Occipital lobe (tissue), 2 donors: Measurements from ENCODE around the gene SV2B. TPM values are rescaled to one million over a fixed set of nuclear protein-coding genes. Genes with fewer than 3 reads are reported as not detected.

Experiments used
- DNase-seq: peaks from one replicate; lab custom pipeline; 2025; lab: John Stamatoyannopoulos, UW
- total RNA-seq: library from RNA; depleted of rRNA; stranded (reverse); fragments of >200 nt; gene quantifications from one replicate; pipeline ENCODE4 v1.2.3, GENCODE V29; 2014

The SV2B gene
- total RNA-seq, 1 donor from 2014 or later = 33.5 TPM

GRCh38 chr15:91136386-91136923, 36.4 kb downstream of the SV2B start:
- no peak for DNase-seq

GRCh38 chr15:91140601-91141000, 40.5 kb downstream of the SV2B start:
- no peak for DNase-seq

DNA sequence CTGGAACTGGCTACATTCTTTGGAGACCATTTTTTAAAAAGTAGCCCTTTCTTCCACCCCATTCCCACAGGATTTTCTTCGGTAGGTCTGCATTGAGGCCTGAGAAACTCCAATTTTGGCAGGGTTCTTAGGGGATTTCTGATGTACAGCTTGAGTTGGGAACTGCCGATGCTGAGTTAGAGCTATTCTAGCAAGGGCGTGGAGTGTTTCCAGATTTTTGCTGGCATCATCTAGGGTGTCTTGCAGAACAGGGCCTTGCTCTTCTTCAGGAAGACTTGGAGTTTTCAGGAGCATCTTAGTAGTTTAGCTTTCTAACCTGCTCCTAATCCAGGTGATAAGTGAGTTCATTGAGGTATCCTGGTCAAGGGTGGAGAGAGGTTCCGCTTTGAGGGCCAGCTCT, 41.0 kb downstream of the SV2B start:
- DNase-seq = no peak

DNA sequence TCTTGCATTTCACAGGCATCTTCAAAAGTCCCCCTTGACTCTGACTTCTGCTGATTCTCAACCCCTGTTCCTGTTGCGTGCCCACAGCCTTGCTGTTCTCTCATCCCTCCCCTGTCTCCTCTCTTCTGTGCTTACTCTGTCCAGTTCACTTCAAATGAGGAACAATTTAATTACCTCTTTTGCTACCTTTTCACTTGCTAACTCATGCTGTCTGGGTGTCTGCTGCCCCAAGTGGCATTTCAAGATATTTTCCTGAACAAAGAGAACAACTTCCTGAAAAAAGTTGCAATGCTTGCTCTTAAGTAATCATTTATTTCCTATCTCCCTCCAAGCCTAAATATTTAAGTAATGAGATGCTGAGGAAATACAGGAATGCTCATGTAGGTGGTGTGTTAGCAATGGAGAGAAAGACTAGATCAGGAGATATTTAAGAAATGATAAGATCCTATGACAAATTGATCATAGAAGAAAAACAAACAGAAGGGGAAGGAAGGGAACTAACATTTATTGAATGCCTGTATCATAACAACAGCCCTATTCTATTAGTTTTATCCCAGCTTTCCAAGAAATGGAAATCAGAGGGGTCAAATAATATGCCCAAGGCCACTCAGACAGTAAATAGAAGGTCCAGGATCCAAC, 42.2 kb downstream of the SV2B start:
- DNase-seq = no peak

DNA sequence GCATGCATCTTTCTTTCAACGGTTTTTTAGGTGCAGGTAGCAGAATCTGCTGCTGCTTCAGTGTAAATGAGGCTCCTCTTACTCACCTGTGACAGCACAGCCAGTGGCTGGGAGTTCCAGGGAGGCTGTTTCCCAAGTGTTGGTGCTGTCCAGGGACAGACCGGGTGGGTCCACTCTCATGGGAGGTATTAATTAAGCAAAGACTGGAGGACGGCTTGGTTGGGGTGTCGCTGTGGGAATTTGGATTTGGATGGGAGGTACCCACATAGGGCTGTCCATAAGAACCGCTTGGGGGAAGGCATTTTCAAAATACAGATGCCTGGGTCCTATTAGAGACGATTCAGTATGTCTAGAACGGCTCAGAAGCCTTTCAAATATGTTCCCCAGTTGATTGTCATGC, 42.9 kb downstream of the SV2B start:
- no peak for DNase-seq

DNA sequence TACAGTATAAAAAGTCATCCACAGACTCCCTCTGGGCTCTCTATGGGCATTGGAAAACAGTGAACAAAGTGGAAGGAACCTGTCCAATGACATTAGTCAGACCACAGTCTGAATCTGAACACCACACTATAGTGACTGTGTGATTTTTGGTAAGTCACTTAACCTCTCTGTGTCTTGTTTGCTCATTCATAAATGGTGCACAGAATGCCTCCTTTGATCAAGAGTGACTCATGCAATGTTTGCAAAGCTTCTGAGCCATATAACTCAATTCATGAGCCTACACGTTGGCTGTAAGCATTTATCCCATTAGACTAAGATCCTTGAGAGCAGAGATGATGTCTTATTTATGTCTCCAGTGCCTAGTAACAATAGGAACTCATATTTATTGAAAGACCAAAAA, 46.7 kb downstream of the SV2B start:
- DNase-seq = no peak

DNA sequence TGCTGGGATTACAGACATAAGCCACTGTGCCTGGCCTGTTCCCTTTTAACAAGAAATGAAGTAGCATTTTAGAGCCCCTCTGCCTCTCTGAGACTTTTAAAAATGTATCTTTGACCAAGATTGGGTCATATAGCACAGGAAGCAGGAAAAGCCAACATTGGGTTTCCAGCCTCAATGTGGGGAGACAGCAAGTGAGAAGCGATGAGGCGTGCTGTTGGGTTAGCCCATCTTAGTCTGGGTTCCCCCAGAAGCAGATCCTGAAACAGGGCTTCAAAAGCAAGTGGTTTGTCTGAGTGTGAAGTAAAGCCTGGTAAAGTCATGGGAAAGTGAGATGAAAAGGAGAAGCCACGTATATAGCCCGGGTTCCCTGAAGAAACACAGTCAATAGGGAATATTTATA, 48.2 kb downstream of the SV2B start:
- DNase-seq = no peak

- no peak for DNase-seq
Measured at GRCh38 chr15:91150502-91151160, 50.6 kb downstream of the SV2B start.

DNA sequence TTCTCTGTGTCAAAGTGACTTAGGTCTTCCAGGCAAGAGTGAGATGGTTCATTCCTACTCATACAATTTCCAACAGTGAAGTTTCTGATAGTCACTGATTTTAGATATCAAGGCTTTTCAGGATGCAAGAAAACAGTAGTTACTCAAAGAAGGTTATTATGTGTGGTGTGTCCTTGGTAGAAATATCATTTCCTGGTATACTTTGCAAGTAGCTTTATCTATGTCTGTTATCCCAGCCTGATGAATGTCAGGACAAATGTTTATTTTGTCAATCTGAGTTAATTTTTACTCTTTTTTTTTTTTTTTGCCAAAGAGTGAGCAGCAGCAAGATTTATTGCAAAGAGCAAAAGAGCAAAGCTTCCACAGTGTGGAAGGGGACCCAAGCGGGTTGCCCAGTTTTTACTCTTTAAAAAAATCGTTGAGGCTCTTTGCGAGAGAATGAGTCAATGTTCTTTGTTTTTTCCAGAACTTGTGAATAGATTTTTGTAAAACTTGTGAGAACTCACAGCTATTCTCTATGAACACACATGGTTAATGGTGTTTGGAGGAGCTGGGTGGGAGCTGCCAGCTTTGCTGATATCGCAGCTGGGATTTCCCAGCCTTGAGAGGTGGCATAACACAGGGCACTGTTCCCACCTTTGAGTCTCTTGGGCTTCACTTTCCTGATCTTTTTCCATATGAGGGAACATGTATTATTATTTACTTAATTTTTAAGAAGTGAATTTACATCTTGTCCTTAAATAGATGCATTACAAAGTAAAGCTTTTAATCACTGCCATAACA, 51.9 kb downstream of the SV2B start:
- DNase-seq = no peak

GRCh38 chr15:91152896-91153581, 53.0 kb downstream of the SV2B start:
- no peak for DNase-seq

DNA sequence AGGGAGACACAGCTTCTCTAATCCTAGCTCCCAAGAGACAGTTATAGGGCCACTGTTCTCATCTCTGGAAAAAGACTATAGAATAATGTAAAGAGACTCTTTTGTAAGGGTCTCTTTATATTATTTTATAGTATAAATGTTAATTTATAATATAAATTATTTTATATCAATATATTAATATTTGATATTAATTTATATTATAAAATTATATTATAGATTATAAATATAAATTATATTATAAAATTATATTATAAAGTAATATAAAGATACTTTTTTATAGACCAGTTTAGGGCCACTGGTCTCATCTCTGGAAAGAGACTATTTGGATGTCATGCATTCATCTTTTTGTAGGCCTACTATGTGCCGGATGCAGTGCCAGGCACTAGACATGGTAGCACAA, 53.9 kb downstream of the SV2B start:
- no peak for DNase-seq

DNA sequence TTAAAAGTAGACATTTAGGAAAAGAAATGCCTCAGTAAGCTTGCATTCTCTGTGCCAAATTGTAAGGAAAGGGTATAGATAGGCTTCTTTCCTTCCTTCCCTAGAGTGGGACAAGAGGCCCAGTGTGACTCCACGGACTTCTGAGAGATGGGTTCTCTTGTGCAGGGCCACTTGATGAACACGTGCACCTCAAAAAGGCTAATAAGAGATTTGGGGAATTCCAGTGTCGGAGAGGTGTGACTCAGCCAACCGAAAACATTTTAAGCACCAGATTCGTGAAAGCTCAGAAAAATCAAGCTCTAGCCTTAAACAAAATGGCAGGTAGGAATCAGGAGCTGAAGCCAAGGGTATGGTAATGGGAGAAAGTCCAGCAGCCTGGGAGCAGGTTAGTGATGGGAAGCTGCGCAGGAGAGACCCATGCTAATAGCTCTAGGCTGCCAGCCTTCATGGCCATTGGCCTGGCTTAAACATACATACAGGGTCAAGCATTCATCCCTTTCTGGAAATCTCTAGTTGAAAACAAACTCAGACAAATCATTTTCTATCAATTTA, 56.2 kb downstream of the SV2B start:
- DNase-seq = no peak

DNA sequence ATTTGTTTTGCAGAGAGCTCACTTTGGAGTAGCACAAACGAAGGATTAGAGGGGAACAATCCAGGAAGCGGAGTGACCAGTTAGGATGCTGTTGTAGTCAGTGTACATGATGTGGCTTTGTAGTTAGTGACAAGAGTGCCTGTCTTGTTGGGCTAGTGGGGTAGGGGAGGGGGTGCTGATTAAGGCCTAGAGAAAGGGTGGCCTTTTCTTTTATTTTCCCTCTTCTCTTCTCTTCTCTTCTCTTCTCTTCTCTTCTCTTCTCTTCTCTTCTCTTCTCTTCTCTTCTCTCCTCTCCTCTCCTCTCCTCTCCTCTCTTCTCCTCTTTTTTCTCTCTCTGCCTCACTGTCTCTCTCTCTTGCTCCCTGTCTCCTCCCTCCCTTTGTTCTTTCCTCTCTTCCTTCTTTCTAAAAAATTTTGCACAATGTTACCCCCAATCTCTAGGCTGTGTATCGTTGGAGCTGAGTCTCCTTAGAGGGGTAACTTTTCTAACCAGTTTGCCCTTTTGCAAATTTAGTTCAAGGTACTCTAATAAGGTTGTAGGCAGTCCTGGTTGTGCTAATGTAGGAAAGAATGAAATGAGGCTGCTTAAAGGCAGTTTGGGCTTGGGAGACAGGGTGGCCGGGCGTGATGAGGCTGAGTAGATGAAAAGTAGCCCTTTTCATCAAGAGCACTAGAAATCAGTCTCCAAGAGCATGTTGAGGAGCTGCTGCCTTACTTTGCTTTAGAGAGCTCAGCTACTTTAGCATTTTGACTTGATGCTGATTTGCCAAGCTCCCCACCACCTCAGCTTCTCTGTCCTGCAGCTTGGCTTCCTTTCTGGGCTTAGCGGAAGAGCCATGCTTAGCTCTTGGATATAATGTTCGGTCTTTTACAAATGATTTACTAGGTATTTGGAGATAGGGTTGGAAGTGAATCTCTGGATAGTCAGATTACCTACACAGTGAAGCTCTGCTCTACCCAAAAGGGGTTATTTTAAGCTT, 58.6 kb downstream of the SV2B start:
- DNase-seq = no peak

- DNase-seq = no peak
Measured at GRCh38 chr15:91165850-91166249, 65.8 kb downstream of the SV2B start.

DNA sequence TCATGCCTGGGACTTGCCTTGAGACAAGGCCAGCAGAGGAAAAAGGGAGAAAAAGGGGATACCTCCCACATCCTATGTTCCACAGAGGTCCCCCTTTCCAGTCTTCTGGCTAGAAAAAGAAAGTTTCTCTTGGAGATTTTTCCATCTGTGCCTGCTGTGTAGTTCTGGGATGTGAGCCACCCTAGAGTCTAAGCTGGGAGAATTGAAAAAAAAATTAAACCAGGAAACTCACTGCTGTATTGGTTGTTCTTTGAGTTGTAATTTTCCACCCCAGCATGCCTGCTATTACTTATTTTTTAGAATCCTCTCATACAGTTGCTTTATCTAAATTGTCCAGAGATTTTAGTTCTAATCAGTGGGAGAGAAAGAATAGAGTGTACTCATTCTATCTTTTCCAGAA, 68.4 kb downstream of the SV2B start:
- no peak for DNase-seq

DNA sequence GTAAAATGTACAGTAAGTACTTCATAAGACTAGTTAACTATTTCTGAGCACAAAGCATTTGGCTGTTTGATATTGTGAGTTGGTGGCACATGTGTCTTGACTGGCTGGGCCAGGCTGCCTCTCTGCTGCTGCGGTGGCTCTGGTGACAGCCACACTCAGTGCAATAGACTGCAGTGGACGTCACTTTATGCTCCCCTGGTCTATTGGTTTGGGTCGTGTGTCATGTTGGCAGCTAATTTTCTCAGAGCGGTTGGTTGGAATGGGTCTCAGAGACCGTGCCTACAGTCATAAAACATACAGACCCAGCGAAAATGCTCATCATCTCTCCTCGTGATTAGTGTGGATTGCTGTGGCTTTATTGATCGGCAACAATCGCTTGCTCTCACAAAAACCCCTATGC, 71.3 kb downstream of the SV2B start:
- DNase-seq = no peak

- no peak for DNase-seq
Measured at GRCh38 chr15:91182101-91182500, 82.0 kb downstream of the SV2B start.

- no peak for DNase-seq
Measured at GRCh38 chr15:91183596-91183995, 83.5 kb downstream of the SV2B start.

DNA sequence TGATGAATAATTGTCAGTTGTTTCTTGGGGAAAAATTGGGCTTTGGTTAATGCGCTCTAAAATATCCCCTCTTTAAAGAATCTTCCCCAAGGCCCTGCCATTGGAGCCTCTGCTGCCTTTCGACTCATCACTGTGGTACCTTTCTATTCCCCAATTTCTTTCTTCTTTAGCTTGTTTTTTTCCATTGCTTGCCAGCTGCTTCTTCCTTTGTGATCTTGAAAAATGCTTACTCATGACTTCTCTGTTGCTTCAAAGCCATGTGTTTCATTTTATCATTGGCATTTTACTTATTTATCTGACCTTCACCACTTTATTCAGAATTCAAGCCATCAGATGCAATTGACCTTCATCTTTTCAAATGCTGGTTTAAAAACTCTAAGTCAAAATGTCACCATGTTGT, 84.4 kb downstream of the SV2B start:
- DNase-seq = no peak

DNA sequence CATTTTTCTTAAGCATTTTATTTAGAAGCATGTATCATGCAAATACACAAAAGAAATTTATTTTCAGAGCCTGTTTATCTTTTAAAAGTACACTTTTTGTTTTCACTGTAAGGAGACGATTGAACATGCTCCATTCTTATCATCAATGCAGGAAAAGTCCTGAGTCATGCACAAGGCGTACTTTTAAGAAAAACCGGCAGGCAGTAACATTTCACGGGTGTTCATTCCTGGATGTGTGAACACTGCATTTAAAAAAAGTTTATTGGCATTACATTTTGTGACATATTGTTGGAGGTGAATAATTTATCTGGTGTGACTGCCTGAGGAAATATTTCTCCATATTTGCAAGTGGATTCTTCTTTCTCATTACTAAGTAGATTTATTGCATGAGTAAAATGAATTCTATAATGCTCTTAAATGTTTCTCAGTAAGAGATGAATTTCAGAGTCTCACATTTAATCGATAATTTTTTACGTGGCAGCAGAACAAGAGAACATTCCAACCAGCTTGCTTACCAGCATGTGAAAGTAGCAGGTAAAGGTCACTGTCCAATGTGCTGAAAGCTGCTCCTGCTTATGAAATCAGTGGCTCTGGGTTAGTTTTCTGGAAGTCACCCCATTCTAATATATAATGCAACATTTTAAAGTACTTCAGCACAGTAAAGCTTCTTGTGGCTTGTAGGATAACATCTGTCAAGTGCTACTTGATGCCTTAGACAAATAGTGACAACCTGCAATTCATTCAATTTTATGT, 87.0 kb downstream of the SV2B start:
- no peak for DNase-seq
